Activated T-helper 1 cell treated with Interleukin-2 at 50 U/mL for 16 hours (primary cell): ENCODE results near the gene DIP2C.
"Not testable (repeated sequence)": the region's sequence is repeated elsewhere in the genome, so short reads cannot be mapped to it uniquely, and the experiment has no call there.

ENCODE experiments used
- DNase-seq: peaks from one replicate; pipeline ENCODE4 v3.0.0-alpha.2; 2020; ENCODE audit warnings: low read depth

Gene DIP2C

DNA sequence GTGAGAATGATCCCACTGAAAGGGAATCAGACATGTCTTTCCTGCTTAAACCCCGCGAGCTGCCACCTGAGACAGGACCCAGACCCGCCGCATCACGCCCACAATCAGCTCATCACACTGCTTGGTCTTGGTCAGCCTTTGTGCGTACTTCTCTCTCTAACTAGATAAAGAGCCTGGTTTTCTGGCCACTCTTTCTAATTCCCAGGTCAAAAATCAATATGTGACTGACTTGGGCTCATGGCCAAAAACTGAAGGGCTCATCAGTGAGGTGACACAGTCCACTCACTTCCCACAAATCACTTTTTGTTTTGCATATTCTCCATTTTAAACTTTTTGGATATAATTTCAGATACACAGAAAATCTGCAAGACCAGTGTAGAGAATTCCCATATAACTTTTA is 247.3 kb downstream of the DIP2C start:
- DNase-seq = no peak

DNA sequence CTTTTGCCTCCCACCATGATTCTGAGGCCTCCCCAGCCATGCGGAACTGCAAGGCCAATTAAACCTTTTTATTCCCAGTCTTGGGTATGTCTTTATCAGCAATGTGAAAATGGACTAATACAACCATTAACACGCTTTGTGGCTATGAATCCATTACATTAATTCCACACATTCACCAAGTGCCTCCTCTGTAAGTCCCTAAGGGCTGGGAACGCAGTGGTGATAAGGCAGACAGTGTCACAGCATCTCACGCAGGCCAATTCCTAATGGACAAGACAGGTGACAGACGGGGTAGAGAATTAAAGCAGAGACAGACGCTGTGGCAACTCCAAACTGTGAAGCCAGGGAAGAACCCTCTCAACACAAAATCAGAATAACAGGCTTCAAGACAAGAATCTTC is 247.8 kb downstream of the DIP2C start:
- DNase-seq = no peak

DNA sequence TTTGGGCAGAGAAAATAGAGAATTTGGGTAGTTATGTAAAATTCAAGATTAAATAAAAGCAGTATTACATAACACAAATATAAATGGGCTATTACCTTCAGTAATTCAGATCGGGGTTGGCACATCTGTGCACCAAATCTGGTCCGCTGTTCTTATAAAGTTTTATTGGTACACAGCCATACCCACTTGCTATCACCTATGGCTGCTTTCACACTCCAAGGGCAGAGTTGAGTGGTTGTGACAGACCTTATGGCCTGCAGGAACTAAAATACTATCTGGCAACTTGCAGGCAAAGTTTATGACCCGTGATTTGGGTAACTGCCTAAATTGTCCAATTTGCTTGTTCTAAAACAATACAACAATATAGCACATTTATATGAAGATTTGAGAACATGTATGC is 249.3 kb downstream of the DIP2C start:
- DNase-seq = no peak

DNA sequence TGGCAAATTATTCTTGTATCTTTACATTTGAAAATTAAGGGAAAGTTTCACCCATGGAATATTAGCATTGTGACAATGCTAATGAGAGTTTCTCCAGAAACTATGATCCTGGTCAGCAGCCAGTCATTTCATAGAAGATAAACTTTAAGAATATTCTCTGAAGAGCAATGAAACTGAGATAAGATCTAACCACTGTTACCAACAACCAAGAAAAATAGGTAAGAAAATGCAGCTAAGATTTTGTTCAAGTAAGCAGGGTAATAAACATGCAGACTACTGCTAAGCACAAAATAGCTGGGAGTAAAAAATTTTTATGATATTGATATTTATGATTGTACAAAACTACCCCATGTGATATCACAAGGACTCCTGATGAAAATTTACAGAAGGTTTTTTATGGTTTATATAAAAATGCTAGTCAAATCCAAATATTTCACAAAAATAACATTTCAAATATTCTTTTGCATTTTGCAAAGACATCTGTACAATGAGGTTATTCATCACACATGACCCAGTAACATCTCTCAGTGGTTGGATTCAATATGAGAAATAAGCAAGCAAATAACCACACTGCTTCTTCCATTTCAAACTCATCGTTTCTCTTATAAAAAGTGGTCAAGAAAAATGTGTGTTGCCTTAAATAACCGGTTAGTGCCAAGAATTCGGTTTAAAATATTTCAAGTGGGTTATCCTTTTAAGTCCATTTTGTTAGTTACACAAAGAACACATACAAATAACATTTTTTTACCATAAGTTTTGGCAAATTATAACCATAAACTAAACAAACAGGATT is 251.6 kb downstream of the DIP2C start:
- DNase-seq = no peak

DNA sequence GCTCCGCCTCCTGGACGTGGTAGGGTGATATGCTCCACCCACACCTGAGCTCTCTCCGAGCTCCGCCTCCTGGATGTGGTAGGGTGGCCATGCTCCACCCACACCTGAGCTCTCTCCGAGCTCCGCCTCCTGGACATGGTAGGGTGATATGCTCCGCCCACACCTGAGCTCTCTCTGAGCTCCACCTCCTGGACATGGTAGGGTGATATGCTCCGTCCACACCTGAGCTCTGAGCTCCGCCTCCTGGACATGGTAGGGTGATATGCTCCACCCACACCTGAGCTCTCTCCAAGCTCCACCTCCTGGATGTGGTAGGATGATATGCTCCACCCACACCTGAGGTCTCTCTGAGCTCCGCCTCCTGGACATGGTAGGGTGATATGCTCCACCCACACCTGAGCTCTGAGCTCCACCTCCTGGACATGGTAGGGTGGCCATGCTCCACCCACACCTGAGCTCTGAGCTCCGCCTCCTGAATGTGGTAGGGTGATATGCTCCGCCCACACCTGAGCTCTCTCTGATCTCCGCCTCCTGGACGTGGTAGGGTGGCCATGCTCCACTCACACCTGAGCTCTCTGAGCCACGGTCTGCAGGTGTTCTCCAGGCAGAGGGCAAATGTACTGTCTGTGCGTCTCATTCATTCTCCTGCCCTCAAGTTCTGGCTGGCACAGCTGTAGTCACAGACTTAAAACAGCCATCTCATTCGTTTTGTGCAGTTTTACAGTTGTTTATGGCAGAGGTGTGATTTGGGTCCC is 252.4 kb downstream of the DIP2C start:
- DNase-seq = no peak

DNA sequence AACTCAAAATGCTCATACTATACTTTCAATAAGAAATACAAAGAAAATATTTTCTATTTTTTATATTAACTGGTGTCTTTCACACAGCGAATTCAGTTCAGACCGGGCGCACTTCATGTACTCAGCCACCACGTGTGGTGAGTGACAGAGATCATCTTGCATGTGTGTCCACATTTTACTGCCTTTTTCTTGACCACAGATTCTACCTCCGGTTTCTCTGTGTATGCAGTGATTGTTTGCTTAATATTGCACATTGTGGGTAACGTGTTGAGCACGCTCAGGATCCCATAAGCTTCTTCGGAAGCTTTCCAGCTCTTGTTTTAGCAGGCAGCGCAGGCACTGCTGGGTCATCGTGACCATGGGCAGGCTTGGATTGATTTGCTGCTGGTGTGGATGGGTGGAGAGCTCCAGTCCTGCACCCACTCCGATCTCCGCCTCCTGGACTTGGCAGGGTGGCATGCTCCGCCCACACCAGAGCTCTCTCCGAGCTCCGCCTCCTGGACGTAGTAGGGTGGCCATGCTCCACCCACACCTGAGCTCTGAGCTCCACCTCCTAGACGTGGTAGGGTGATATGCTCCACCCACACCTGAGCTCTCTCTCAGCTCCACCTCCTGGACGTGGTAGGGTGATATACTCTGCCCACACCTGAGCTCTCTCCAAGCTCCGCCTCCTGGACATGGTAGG is 253.3 kb downstream of the DIP2C start:
- no peak for DNase-seq

DNA sequence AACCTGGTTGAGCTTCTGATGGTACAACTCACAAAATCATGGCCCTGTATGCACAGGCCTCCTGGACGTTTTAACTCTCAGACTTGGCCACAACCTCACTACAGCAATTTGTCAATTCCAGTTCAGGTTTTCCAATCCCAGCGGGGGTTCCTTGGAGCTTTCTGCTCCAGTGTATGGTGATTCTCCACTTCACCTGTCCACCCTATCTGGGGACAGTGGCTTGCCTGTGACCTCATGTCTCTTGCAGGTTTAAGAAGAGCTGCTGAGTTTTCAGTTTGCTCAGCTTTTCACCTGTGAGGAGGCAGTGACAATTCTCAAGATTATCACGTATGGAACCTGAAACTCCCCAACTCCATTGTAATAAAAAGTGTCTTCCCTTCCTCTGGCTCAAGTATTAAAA is 254.1 kb downstream of the DIP2C start:
- DNase-seq = no peak

DNA sequence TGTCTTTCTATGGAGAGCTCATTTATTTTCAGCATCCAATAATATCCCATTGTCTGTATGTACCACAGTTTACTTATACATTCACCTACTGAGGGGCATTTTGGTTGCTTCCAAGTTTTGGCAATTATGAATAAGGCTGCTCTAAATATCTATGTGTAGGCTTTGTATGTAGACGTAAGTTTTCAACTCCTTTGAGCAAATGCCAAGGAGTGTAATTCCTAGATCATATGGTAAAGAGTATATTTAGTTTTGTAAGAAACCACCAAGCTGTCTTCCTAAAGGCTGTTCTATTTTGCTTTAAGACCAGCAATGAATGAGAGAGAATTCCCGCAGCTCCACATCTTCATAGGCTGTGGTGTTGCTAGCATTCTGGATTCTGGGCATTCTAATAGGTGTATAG is 259.8 kb downstream of the DIP2C start:
- DNase-seq = no peak

DNA sequence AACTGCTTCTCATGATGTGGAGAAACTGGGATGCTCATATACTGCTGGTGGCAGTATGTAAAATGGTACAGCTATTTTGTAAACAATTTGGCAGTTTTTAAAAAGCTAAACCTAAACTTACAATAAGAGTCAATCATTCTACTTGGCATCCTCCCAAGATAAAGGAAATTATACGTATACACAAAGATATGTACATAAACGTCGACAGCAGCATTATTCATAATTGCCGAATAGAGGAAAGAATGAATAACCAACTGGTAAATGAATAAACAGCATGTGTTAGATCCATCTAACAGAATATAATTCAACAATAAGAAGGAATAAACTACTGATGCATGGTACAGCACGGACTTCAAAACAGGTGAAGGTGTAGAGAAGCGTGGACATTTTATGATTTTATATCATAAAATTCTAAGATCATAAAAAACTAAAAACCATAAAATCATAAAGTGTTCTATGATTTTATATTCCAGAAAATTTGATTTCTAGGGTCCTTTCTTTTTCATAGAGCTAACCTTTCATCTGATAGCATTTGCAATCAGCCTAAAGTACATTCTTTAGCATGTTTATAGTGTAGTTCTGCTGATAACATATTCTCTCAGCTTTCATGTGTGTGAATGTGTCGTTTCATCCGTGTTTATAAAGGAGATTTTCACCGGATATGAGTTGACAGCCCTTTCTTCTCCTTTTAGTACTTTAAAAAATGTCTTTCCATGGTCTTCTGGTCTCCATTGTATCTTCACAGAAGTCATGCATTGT is 261.5 kb downstream of the DIP2C start:
- DNase-seq = no peak

DNA sequence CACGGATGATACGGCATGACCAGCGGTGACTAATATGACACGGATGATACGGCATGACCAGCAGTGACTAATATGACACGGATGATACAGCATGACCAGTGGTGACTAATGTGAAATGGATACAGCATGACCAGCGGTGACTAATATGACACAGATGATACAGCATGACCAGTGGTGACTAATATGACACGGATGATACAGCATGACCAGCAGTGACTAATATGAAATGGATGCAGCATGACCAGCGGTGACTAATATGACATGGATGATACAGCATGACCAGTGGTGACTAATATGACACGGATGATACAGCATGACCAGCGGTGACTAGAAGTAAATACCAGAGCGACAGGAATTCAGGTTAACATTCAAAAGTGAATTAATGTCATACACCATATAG is 264.1 kb downstream of the DIP2C start:
- DNase-seq = not testable (repeated sequence)

DNA sequence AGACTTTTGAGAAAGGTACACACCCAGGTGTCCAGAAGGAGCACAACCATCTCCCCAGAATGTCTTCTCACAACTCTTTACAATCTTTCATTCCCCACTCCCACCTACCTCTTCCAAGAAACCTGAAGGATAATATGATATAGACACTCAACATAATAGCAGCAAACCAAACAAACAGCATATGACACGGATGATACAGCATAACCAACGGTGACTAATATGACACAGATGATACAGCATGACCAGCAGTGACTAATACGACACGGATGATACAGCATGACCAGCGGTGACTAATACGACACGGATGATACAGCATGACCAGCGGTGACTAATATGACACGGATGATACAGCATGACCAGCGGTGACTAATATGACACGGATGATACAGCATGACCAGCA is 264.7 kb downstream of the DIP2C start:
- DNase-seq = not testable (repeated sequence)

DNA sequence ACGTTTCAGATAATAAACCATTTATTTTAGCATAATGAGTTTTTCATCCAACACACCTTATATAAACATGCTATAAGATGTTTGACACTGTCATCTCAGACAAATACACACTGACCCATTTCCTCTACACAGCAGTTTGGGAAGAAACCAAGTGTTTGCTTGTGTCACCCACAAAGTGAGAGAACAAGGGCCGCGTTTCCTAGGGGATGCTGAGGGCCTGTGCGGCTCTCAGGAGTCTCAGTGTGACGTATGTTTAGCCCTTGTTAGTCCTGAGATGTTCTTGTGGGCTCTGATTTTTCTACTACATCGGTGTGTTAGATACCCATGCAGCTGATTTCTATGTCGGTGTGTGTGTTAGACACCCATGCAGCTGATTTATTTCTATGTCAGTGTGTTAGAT is 266.3 kb downstream of the DIP2C start:
- DNase-seq = no peak

DNA sequence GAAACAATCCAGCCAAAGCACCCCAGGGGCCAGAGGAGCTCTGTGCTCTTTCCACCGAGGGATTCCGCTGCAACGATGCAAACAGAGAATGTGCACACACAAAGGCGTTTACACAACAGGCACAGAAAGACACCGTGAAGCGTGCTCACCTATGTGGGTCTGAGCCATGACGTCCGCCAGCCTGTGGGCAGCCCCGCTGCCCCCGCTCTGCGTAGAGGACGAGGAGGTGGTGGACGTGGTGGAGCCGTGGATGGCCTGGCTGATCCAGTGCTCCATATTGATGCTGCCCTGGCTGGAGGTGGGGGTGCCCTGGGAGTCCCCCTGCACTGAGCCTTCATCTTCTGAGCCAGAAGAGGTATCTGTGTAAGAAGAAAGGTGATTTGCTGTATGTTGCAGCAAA is 266.8 kb downstream of the DIP2C start:
- no peak for DNase-seq

DNA sequence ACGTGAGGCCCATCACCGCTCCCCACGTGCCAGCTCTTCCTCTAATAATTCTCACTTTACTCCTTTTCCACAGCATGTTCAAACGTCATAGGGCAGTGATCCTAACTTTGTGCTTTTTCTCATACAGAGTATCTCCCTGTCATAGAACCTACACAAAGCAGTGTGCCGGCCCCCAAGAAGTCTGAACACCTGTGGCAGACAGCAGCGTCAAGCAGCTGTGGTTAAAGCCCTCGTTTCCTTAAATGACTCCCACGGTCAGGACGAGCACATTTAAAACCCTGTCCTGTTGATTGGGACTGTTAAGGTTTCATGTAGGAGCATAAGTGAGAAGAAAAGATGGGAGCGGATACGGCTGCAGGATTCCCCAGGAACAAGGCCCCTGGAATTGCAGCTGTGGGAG is 267.2 kb downstream of the DIP2C start:
- no peak for DNase-seq

DNA sequence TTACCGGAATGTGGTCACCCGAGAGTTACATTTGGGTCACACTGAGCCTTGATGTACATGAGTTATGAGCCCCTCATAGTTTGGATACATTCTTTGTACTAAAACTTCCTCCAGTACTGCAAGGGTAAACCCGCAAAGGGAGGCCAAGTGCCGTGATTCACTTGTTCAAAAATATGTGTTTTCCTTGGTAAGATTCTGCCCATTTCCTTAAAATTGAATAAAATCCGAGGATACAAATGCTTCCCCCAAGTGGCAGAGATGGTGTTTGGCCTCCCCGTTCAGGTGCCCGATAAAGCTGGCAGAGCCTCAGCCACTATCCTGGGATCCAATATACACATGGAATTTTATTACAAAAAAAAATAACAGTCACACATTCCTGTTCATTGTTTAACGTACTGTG is 268.3 kb downstream of the DIP2C start:
- DNase-seq = no peak

DNA sequence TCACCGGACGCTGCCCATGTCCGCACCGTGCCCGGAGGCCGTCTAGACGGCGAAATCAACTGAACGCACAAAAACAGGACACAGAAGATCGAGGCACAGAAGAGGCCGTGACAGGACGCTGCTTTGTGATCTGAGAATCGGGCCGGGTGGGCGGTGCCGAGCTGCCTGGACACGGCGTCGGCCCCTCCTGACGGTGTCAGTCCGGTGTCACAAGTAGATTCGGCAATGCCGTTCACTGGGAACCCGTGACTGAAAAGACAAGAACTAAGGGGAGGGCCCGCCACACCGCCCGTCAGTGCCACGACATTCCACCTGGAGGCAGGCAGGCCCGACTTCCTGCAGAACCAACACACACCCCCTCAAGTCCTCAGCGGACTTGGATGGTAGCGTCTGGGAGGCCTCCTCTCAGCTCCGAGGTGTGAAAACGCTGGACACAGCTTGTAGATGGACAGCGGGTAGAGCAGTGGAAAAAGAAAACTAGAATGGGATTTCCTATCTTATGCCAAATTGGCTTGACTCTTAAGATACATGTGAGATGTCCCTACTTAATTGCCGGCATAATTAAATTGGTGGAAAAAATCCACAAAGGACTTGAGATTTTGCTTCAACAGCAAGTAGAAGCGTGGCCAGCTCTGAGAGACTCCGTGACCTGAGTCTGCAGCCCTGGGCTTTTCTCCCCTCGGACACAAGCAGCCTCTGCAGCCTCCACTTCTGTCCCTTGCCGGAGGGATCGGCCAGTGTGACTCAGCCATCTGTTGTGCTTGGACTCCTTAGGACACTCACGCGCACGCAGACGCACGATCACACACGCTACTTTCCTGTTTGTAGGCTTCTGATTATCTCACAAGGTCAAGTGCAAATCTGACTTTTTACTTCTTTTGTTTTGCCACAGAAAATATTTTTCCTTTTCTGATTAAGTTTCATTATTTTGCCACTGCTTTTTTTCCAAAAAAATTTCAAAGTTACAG is 269.0 kb downstream of the DIP2C start:
- no peak for DNase-seq

DNA sequence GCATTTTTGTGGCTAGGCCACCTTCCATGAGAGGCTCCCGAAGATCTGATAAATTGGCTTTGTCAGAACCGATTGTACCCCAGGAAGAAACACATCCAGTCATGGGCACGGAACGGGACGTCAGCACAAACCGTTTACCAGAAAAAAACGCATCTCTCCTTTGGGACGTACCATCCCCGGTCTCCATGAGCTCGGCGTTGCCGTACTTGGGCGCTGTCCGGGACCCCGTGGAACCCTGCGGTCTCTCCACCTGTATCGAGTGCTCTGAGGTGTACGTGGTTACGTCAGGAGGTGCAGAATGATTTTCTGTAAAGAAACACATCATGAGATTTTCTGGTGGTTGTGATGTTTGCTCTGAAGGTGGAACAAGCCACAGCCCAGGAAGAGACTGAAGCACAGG is 270.6 kb downstream of the DIP2C start:
- DNase-seq = no peak

DNA sequence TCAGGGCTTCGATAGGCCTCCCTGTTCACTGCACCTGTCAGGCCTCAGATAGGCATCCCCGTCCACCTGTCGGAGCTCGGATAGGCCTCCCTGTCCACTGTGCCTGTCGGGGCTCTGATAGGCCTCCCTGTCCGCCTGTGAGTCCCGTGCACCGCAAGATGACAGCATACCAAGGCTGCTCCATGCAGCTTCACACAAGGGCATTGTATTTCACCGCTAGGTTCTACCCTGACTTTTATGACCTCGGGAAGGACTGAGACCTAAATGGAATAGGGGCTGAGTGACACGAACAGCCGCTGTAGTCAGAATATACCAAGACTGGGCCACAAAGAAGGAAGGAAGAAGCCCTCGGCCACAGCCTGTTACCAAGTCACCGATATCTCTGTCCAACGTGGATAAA is 271.2 kb downstream of the DIP2C start:
- no peak for DNase-seq

DNA sequence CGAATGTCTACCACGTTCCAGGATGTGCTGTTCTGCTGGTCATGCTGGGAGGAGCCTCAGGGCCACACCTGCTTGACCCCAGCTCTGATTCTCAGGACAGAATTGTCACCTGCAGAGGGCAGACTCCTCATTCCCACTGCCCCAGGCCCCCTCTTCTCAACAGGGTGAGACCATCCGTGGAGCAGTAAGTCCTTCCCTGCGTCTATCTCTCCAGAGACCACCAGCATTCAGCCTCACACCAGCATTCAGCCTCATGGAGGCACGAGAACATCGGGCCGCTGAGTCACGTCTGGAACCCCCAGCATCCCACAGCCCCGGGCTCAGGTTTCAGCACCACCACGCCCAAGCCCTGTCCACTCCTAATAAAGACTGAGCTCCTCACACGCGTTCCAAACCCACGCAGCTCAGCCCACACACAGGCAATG is 273.4 kb downstream of the DIP2C start:
- no peak for DNase-seq

DNA sequence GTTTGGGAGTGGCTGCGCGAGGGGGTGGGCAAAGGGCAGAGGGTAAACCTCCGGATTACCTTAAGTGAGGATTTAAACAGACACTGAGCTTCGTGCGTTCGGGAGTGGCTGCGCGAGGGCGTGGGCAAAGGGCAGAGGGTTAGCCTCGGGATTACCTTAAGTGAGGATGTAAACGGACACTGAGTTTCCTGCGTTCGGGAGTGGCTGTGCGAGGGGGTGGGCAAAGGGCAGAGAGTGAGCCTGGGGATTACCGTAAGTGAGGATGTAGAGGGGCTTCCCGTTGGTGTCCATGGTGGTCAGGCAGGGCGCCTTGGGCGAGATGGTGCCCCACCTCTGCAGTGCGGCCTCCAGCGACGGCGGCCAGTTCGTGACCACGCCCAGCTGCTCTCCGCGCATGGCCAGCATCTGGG is 275.8 kb downstream of the DIP2C start:
- DNase-seq = no peak

DNA sequence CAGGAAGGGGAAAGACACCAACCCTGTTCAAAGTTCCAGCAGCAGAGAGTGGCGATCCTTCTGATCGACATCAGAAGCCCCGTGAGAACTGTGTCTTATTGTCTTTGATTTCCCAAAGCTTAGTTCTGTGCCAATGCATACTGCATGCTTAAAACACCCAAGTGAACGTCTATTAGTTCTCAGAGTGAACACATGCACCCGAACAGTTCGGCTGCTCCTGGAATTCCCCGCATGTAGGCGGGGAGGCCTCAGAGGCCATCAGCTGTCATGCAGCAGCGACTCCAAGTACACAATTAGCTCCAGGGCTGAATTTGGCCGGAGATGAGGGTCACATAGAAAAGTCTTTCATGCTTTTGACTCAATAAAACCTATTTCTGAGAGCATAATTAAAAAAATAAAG is 277.4 kb downstream of the DIP2C start:
- DNase-seq = no peak
